Measurements from ENCODE around the gene PIK3IP1.
"Not testable (repeated sequence)": the region's sequence is repeated elsewhere in the genome, so short reads cannot be mapped to it uniquely, and the experiment has no call there.

The PIK3IP1 gene

GRCh38 chr22:31292236-31292989 is at the start of gene PIK3IP1:
TSS of gene PIK3IP1 (minus strand) at chr22:31292488. CDS start at chr22:31292344, 144 bp downstream.
- FAIRE-seq: no peak

GRCh38 chr22:31341386-31342088 is 49.2 kb upstream of the PIK3IP1 start:
- no peak for FAIRE-seq

- FAIRE-seq: no peak
Measured at GRCh38 chr22:31340765-31341247, 48.5 kb upstream of the PIK3IP1 start.

- FAIRE-seq: no peak
Measured at GRCh38 chr22:31340360-31340759, 48.1 kb upstream of the PIK3IP1 start.

- FAIRE-seq: no peak
Measured at GRCh38 chr22:31339148-31339832, 47.0 kb upstream of the PIK3IP1 start.

GRCh38 chr22:31337178-31337577 is 44.9 kb upstream of the PIK3IP1 start:
- no peak for FAIRE-seq

- FAIRE-seq: no peak
Measured at GRCh38 chr22:31334329-31334728, 42.0 kb upstream of the PIK3IP1 start.

- no peak for FAIRE-seq
Measured at GRCh38 chr22:31333641-31334040, 41.4 kb upstream of the PIK3IP1 start.

GRCh38 chr22:31332886-31333285 is 40.6 kb upstream of the PIK3IP1 start:
- no peak for FAIRE-seq

- no peak for FAIRE-seq
Measured at GRCh38 chr22:31332010-31332409, 39.7 kb upstream of the PIK3IP1 start.

GRCh38 chr22:31329453-31330215 is 37.3 kb upstream of the PIK3IP1 start:
- FAIRE-seq: no peak

- no peak for FAIRE-seq
Measured at GRCh38 chr22:31329029-31329428, 36.7 kb upstream of the PIK3IP1 start.

GRCh38 chr22:31328544-31328960 is 36.3 kb upstream of the PIK3IP1 start:
- no peak for FAIRE-seq

GRCh38 chr22:31327806-31328543 is 35.7 kb upstream of the PIK3IP1 start:
- FAIRE-seq: no peak

- FAIRE-seq: no peak
Measured at GRCh38 chr22:31326877-31327276, 34.6 kb upstream of the PIK3IP1 start.

GRCh38 chr22:31323578-31324550 is 31.6 kb upstream of the PIK3IP1 start:
- FAIRE-seq: no peak

GRCh38 chr22:31321421-31321820 is 29.1 kb upstream of the PIK3IP1 start:
- no peak for FAIRE-seq

- not testable (repeated sequence) for FAIRE-seq
Measured at GRCh38 chr22:31314220-31314619, 21.9 kb upstream of the PIK3IP1 start.

GRCh38 chr22:31313366-31314147 is 21.3 kb upstream of the PIK3IP1 start:
- no peak for FAIRE-seq

GRCh38 chr22:31308181-31308580 is 15.9 kb upstream of the PIK3IP1 start:
- no peak for FAIRE-seq

All from TTC549 (cell line).